Cerebellar nuclear complex (tissue), 1 donor: ENCODE data around the gene TRERF1.

Source experiments
- DNase-seq, 2 experiments: peaks; one replicate each; lab custom pipeline; 2025; lab: John Stamatoyannopoulos, UW

TRERF1 gene

GRCh38 chr6:42393339-42393738, 58.4 kb downstream of the TRERF1 start:
- DNase-seq = no peak

- DNase-seq = no peak
These were observed 58.9 kb downstream of the TRERF1 start for GRCh38 chr6:42392833-42393232.

DNA sequence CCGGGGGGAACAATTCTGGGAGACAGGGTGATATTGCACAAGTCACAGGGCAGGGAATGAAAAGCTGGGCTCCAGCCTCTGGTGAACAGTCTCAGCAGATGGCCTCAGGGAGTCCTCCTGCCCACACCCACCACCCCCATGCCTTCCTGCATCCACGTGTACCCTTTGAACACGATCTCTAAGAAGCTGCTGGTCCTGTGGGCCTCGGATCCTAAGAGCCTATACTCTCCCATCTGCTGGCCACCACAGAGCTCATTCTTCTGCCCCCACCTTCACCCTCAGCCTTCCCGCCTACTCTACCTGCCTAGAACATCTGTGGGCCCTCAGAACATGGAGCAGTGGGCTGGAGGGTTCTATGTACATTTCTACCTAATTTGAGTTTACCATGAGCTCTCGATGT, 60.3 kb downstream of the TRERF1 start:
- DNase-seq = no peak

- no peak for DNase-seq
These were observed 61.3 kb downstream of the TRERF1 start for GRCh38 chr6:42390228-42390934.

- no peak for DNase-seq
These were observed 62.0 kb downstream of the TRERF1 start for GRCh38 chr6:42389736-42390135.

DNA sequence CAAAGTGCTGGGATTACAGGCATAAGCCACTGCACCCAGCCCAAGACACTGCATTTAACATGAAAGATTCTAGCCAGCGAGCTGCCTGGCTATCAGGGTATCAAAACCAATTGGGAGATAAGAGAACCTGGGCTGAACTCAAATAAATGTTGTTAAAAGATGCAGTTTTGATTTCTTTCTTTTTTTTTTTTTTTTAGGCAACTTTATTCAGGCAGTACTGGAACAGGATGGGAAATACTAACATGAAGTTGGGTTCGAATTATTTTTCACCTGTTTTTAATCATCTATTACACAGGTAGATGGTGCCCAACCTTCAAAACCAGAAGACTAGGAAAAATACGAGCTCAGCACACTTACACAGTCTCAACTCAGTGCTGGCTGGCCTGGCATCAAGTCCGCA, 63.7 kb downstream of the TRERF1 start:
- no peak for DNase-seq

GRCh38 chr6:42387336-42387735, 64.4 kb downstream of the TRERF1 start:
- DNase-seq = no peak

DNA sequence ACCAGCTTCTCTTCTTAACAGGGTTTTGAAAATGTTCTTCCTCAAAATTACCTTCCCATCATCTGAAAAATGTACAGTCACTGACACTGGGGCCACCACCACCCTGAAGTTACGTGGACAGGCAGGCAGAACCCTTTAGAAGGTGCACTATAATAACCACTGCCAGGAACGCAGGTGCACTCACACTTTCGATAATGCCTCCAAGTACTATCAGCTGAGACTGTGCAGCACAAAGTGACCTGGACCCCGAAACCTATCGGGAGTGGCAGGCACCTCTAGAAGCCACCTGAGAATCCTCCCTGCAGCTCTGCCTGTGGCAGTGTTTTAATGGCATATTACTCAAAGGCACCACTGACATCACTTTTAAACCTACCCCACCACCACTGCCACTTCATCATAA, 66.4 kb downstream of the TRERF1 start:
- DNase-seq = no peak

- DNase-seq = no peak
These were observed 68.1 kb downstream of the TRERF1 start for GRCh38 chr6:42383421-42384205.

DNA sequence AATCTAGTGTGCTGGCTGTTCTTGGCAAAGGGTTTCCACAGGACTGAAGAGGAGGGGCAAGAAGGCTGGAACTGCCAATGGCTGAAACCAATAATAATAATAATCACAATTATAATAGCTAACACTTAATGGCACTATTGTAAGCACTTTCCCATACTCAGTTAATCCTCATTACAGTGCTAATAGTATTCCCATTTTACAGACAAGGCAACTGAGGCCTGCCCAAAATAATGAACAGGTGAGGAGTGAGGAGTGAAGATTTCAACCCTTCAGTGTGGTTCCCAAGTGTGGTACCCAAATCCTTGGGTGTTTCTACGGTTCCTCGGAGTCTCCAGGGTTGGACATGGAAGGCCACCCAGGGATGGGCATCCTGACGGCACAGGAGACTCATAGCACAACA, 69.9 kb downstream of the TRERF1 start:
- no peak for DNase-seq

GRCh38 chr6:42380228-42380979, 71.3 kb downstream of the TRERF1 start:
- no peak for DNase-seq

- no peak for DNase-seq
These were observed 73.2 kb downstream of the TRERF1 start for GRCh38 chr6:42378536-42378935.

- no peak for DNase-seq
These were observed 73.6 kb downstream of the TRERF1 start for GRCh38 chr6:42378125-42378524.

DNA sequence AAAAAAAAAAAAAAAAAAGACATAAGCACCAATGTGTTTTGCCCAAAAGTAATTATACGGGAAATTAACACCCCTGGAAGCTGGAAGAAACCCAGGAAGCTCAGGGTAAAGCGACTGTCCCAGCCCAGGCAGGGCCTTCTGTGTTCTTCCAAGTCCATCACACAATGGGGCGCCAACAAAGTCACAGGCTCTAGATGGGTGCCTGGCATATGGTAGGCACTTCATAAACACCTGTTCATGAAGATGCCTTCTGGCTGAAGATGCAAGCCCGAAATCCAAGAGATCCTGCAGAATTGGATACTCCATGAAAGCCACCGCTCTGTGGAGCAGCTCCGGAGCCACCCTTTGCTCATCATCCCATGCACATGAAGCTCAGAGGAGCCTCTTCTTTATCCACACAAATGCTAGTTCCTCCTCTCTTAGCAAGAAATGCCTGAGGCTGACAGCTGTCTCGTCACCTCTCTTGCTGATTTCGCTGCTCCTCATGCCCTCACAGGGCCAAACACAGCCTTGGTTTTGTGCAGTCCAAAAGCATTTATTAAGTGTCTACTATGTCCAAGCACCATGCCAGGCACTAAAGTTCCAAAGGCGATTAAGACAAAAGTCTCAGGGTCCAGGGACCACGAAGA, 76.6 kb downstream of the TRERF1 start:
- DNase-seq = no peak

DNA sequence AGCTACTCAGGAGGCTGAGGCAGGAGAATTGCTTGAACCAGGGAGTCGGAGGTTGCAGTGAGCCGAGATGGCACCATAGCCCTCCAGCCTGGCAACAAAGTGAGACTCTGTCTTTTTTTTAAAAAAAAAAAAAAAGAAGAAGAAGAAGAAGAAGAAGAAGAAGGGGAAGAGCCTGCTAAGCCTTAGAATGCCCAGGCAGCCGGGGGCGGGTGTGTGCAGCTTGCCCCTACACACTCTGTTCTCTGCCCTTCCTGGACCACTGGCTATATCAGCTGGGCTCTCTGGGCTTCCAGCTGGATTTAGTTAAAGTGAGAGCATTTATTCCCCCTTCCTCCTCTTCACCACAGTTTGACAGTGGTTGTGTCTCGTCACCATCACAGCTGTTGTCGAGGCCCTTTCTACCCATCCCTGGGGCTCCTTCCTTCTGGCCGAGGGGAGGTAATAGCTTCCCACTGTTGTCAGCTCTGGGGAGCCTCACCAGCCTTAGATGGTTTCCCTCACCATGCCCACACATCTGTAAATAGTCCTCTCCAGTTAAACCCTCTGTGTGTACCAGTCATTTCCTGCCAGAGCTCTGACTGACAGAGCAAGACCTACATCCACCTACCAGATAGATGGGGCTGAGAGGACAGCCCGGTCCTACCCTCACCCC, 77.6 kb downstream of the TRERF1 start:
- DNase-seq = no peak

GRCh38 chr6:42372699-42373098, 79.0 kb downstream of the TRERF1 start:
- no peak for DNase-seq

DNA sequence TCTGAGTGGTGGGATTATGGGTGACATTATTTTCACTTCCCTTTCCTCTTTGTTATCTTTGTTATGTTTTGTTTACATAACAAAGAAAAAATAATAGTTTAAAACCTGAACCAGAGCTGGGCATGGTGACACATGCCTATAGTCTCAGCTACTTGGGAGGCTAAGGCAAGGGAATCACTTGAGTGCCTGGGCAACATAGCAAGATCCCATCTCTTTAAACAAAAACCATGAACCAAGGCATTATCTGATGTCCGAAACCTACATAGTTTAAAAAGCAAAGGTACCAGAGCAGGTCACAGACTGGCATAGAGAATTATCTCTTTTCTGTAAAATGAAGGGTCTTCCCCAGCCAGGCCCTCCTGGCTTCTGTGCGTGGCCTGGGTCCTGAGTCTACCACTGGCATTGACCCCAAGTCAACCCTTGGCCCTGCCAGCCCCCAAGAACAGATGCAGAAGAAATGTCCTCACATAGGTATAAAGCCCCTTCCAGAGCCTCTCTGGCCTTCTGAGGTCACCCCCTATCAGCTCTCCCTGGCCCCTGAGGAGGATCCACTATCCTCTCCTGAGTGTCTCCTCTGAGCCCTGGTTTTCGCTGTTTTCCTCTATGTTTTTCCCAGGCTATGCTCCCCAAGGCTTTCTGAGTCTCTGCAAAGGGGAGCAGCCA, 81.3 kb downstream of the TRERF1 start:
- DNase-seq = no peak

GRCh38 chr6:42369568-42369967, 82.2 kb downstream of the TRERF1 start:
- DNase-seq = no peak

GRCh38 chr6:42368181-42368580, 83.5 kb downstream of the TRERF1 start:
- no peak for DNase-seq

DNA sequence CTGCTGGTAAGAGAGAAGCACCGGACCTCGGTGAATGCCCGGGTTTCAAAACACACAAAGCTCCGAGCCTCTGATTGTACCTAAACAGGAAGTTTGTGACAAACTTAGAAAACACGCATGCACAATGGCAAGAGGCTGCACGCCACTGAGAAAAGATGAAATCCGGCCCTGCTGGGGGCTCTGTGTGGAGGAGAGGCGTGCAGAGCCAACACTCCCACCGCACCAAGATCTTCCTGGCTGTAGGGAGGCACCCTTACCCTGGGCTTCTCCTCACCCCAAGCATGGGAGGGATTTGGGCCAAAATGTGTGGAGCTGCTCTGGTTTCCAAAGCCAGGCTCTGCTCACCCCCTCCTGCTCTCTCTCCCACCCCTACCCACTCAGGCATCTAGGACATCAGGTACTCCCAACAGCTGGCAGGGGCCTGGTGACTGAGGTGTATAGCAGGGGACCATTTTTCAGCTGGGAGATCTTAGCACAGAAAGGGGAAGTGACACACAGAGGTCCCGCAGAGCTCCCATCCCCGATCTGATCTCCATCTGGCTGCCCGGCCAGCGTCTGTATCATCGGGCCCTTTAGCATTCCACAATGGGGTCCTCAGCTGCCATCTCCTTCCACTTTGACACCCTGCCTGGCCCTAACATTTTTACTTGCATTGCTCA, 84.2 kb downstream of the TRERF1 start:
- no peak for DNase-seq

GRCh38 chr6:42366999-42367352, 84.8 kb downstream of the TRERF1 start:
- no peak for DNase-seq
